Left kidney (tissue), 2 donors: ENCODE measurements around the gene LGALS7. TPM values are rescaled to one million over a fixed set of nuclear protein-coding genes. Genes with fewer than 3 reads are reported as not detected.
"Not testable (repeated sequence)": the region's sequence is repeated elsewhere in the genome, so short reads cannot be mapped to it uniquely, and the experiment has no call there.

Source experiments
- DNase-seq: peaks from one replicate; pipeline ENCODE4 v3.0.0-alpha.2; 2013
- polyA plus RNA-seq: library from polyadenylated mRNA; unstranded; fragments of 120-200 nt; gene quantifications from one replicate; pipeline ENCODE4 v1.2.1, GENCODE V29; 2013; ENCODE audit not compliant: insufficient read length

LGALS7 gene
- polyA plus RNA-seq, 1 donor: 0.70 TPM

DNA sequence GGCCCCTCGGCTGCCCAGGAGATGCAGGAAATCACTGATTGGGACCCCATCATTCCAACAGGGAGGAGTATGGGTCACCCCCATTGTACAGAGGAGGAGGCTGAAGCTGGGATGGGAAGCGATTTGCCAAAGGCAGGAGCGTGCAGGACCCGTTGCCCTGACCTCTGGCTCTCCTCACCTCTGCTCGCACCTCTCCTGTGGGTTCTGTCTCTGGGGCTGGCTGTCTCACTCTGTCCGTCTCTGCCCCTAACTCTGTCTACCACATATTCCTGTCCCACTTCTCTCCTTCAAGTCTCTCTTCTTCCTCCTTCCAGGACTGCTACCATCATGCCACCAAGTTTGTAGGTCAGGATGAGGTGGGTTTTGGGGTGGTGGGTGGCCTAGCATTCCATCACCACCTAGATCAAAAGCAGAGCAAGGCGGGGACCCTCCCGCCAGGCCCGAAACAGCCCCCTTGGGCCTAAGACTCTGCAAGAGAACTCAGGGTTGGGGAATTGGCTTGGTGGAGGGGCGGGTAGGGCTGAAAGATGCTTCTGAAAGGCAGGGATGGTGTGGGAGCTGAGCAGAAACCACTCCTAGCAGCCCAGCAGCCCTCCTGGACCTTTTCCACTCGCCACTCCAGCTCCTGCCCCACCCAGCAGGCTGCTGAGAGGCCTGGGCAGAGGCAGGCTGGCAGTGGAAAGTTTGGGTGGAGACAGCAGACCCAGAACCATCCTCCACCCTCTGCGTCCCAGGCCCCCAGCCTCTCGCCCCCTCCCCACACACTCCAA, 1.0 kb upstream of the LGALS7 start:
- DNase-seq: no peak

DNA sequence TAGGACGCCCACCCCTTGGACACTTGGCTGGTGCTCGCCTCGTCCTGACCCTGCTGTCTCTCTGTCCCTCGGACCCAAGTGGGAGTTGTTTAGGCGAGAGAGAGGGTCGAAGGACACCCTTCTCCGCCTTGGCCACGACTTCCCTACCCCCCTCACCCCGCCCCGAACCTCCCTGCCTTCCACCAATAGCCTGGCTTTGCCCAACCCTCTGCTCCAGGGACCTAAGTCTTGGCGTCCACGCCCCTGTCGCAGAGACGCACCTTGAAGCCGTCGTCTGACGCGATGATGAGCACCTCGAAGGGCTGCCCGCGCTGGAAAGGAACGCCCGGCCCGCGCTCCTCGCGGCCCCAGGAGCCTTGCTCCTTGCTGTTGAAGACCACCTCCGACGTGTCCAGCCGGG, 1.7 kb downstream of the LGALS7 start:
- DNase-seq: not testable (repeated sequence)

DNA sequence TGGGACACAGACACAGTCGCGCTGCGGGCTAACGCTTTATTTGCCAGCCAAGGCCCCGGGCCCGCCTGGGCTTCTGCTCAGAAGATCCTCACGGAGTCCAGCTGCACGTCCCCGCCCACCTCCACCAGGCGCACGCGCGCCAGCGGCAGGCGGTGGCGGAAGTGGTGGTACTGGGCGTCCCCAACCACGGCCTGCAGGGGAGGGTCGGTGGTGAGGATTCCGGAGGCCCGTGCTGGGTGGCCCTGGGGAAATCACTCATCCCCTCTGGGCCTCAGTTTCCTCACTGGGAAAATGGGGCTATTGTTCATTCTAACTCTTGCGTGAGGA, 2.4 kb downstream of the LGALS7 start:
- not testable (repeated sequence) for DNase-seq

DNA sequence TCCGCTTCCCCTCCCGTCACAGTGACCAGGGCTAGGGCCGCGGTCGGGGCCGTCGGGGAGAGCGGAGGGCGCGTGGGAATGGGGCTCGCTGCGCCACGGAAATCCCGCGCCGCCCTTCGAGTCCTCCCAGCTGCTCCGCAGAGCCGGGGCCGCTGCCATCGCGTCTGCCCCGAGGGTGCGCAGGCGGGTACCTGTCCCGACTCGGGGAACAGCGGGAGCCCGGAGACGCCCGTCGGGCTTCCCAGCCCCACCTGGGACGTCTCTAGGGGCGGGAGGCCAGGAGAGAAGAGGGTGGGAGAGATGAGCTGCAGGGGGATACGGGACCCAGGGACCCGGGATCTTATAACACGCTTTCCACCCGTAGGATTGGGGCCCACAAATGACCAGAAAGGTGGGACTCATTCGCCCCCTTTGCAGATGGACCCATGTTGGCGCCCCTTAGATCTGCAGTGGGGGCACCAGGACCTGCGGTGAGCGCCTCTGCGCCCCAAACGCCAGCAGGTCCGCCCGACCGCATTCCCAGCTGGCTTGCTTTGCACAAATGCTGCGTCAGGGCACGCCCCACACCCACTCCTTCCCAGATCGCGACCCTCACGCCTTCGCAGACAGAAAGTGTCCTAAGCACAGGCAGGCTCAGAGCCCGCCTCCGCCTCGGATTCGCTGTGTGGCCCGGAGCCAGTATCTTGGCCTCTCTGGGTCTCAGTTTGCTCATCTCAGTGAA, 2.9 kb downstream of the LGALS7 start:
- DNase-seq: not testable (repeated sequence)

DNA sequence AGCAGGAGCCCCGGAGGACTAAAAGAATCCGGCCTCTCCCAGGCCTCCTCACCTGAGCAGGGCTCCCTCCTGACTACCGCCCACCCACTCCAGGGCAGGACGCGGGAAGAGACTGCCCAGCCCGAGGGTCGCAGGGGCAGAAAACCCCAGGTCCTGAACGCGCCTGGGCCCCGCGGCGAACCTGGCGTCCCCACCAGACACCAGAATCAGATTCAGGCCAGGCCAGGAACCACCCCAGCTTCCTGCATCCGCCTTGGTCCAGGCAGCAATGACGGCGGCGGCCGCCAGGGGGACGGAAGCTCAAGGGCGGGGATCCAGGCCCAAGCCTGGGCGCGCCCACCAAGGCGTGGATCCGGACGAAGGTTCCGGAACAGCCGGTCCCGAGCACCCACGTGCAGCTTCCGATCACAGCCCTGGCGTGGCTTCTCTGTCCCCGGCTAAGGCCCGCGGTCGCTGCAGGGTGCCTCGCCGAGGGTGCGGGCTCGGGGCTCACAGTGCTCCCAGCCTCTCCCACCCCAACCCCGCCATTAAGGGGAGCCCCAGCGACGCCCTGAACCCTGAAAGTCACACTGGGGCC, 3.6 kb downstream of the LGALS7 start:
- peak; percentile 81 for DNase-seq

DNA sequence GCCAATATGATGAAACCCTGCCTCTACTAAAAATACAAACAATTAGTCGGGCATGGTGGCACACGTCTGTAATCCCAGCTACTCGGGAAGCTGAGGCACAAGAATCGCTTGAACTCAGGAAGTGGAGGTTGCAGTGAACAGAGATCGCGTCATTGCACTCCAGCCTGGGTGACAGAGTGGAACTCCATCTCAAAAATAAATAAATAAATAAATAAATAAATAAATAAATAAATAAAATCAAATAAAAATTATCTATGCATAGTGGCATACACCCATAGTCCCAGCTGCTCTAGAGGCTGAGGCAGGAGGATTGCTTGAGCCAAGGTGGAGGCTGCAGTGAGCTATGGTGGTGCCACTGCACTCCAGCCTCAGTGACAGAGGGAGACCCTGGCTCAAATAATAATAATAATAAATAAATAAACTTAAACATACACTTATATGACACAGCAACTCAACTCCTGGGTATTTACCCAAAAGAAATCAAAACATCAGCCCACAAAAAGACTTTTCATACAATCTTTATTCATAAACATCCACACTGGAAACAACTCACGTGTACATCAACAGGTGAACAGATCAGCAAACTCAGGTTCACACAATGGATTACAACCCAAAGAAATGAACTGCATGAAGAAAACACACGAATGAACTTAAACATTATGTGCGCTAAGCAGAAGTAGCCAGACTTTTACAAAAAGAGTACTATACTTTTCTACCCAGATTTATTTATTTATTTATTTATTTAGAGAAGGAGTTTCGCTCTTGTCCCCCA, 6.9 kb downstream of the LGALS7 start:
- DNase-seq: no peak

DNA sequence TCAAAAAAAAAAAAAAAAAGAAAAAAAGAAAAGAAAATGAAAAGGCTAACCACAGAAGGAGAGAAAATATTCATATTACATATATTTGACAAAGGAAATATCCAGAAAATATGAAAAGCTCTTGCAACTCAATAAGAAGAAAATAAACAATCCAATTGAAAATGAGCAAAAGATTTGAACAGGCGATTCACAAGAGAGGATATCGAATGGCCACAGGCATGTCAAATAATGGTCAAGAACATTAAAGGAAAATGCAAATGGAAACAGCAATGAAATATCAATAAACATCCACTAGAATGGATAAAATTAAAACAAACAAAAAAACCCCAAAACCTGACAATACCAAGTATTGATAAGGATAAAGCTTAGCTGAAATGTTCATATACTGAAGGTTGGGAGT, 8.1 kb downstream of the LGALS7 start:
- no peak for DNase-seq

DNA sequence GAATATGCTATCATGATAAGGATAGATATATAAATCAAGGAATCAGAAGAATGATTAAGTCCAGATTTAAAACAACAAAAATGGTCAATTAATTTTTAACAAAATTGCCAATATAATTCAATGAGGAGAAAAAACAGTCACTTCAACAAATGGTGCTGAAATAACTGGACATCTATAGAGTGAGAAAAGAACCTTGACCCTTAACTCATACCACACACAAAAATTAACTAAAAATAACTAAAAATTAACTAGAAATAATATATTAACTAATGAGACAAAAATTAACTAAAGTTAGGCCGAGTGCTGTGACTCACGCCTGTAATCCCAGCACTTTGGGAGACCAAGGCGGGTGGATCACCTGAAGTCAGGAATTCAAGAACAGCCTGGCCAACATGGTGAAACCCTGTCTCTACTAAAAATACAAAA, 9.5 kb downstream of the LGALS7 start:
- DNase-seq: no peak

DNA sequence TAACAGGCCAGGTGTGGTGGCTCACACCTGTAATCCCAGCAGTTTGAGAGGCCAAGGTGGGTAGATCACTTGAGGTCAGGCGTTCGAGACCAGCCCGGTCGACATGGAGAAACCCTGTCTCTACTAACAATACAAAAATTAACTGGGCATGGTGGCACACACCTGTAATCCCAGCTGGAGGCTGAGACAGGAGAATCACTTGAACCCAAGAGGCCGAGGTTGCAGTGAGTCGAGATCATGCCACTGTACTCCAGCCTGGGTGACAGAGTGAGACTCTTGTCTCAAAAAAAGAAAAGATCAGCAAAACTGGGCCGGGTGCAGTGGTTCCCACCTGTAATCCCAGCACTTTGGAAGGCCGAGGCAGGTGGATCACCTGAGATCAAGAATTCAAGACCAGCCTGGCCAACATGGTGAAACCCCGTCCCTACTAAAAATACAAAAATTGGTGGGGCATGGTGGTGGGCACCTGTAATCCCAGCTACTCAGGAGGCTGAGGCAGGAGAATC, 11.4 kb downstream of the LGALS7 start:
- not testable (repeated sequence) for DNase-seq

DNA sequence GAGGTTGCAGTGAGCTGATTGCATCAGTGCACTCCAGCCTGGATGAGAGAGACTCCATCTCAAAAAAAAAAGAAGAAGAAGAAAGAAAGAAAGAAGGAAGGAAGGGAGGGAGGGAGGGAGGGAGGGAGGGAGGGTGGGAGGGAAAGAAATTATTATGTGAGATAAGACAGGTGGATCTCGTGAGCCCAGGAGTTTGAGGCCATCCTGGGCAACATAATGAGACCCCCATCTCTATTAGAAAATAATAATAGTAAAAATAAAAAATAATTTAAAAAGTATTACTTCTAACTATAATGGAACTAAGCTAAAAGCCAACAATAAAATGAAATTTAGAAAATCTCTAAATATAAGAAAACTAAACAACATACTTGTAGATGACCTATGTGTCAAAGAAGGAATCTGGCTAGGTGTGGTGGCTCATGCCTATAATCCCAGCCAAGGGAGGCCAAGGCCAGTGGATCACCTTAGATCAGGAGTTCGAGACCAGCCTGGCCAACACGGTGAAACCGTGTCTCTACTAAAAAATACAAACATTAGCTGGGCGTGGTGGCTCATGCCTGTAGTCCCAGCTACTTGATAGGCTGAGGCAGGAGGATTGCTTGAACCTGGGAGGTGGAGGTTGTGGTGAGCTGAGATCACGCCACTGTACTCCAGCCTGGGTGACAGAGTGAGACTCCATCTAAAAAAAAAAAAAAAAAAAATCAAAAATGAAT, 12.4 kb downstream of the LGALS7 start:
- DNase-seq: not testable (repeated sequence)

DNA sequence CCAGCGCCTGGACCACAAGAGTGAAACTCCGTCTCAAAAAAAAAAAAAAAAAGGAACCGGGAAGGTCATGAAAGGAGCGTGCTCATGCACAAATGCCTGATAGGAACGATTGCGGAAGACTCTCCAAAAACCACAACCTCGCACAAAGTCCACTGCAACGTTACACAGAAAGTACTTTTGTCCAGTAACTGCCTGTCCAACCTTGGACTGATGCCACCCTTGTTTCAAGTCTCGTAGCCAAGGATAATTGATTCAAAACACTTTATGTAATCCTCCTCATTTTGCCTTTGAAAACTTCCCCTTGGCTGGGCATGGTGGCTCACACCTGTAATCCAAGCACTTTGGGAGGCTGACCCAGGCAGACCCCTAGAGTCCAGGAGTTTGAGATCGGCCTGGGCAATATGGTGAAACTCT, 13.7 kb downstream of the LGALS7 start:
- no peak for DNase-seq

DNA sequence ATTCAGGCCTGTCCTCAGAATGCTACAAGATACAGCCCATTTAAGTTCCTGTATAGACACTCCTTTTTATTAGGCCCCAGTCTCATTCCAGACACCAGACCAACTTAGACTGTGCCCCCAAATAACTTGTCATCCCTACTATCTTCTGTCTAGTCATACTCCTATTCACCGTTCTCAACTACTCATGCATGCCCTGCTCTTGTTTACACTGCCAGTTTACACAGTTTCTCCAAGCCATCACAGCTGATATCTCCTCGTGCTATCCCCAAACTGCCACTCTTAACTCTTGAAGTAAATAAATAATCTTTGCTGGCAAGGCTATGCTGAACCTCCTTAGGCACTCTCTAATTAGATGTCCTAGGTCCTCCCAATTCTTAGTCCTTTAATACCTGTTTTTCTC, 19.1 kb downstream of the LGALS7 start:
- DNase-seq: not testable (repeated sequence)

DNA sequence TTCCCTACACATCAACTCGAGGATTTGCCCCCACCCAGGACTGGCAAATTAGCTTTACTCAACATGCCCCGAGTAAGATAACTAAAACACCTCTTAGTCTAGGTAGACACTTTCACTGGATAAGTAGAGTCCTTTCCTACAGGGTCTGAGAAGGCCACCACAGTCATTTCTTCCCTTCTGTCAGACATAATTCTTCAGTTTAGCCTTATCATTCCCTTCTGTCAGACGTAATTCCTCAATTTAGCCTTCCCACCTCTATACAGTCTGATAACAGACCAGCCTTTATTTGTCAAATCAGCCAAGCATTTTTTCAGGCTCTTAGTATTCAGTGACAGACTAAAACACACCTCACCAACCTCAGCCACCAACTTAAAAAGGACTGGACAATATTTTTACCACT, 19.5 kb downstream of the LGALS7 start:
- DNase-seq: not testable (repeated sequence)

DNA sequence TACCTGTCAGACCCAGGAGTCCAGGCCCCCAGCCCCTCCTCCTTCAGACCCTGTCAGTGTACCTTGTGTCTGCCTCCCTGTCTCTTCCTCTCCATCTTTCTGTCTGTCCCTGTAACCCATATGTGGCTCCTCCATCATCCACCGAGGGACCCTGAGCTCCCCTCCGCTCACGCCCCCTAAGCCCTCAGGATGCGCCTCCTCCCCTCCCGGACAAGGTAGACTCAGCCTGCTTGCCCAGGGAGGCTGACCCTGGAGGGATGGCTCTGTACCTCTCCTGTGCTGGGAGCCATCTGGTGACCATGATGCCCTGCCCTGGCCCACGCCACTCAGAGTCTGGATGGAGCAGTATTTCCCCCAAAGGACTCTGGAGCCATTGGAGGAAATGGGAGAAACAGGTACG, 28.0 kb downstream of the LGALS7 start:
- no peak for DNase-seq

DNA sequence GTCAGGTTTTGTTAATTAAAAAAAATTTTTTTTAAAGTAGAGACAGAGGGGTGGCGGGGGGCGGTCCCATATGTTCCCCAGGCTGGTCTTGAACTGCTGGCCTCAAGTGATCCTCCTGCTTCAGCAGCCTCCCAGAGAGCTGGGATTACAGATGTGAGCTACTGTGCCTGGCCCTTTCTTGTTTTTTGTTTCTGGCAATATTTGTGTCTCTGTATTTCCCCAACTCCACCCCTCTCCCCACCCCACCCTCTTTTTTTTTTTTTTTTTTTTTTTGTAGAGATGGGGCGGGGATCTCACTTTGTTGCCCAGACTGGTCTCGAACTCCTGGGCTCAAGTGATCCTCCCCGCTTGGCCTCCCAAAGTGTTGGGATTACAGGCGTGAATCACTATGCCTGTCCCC, 28.4 kb downstream of the LGALS7 start:
- DNase-seq: no peak

DNA sequence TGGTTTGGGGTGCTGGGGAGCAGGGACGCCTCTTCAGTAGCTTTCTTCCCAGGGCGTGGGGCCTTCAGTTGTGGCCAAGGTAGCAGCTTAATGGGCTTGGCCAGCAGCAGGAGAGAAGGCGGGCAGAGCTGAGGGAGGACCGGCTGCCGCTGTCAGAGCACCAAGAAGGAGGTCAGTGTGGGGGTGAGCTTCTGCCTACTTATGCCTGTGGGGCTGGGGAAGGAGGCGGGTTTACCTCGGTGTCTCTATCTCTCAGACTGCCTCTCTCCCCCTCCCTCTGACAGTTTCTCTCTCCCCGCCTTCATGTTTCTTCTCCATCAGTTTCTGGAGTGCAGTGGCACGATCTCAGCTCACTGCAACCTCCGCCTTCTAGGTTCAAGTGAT, 29.0 kb downstream of the LGALS7 start, which contains the start of gene CAPN12:
Gene CAPN12 (minus strand): TSS at position 177 of the 384 bp plus-strand sequence. CDS start 309 bp downstream, outside the sequence.
- no peak for DNase-seq

DNA sequence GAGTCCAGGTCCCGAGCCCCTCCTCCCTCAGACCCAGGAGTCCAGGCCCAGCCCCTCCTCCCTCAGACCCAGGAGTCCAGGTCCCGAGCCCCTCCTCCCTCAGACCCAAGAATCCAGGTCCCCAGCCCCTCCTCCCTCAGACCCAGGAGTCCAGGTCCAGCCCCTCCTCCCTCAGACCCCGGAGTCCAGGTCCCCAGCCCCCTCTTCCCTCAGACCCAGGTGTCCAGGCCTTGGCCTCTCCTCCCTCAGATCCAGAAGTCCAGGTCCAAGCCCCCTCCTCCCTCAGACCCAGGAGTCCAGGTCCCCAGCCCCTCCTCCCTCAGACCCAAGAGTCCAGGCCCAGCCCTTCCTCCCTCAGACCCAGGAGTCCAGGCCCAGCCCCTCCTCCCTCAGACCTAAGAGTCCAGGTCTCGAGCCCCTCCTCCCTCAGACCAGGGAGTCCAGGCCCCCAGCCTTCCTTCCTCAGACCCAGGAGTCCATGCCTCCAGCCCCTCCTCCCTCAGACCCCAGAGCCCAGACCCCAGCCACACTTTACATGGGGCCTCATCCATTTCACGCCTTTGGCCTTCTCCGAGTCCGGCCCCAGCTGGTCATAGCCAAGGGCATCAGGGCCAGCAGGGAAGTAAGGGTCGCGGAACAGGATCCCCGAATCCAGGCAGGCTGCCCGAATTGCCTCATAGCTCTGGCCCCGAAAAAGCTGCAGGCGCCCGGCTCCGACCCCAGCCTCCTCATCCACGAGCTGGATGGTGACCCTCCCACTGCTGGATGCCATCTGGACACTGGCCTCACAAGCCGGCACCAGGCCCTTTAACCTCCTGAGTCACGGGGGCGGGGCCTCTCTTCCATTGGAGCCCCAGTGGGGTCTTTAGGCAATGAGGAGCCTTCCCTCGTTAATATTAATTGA, 29.7 kb downstream of the LGALS7 start:
- no peak for DNase-seq

DNA sequence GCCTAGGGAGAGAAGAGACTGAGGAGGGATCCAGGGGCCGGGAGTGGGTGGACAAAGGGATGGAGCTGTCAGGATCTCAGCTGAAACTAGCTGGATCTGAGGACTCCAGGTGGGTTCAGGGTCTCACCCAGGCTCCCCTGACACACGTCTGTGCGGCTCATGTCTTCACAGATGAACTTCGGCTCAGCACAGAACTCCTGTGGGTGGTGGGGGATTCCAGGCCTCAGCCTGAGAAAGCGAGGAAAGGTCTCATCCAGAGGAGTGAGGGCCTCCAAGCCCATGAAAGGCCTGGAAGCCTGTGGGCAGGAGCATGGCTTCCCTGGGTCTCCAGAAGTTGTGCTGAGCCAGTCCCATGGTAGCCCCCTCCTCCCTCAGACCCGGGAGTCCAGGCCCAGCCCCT, 30.4 kb downstream of the LGALS7 start:
- DNase-seq: no peak

DNA sequence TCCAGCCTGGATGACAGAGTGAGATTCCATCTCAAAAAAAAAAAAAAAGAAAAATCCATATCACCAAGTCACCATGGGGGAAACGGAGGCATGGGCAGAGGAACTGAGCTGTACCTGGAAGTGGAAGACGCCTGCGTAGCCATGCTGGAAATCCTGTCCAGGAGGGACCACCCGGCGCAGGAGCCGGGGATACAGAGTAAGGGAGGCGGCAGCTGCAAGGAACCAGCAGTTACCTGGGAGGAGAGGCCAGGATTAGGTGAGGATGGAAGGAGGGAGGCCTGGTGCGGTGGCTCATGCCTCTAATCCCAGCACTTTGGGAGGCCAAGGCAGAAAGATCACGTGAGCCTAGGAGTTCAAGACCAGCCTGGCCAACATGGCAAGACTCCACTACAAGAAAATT, 31.0 kb downstream of the LGALS7 start:
- DNase-seq: no peak

DNA sequence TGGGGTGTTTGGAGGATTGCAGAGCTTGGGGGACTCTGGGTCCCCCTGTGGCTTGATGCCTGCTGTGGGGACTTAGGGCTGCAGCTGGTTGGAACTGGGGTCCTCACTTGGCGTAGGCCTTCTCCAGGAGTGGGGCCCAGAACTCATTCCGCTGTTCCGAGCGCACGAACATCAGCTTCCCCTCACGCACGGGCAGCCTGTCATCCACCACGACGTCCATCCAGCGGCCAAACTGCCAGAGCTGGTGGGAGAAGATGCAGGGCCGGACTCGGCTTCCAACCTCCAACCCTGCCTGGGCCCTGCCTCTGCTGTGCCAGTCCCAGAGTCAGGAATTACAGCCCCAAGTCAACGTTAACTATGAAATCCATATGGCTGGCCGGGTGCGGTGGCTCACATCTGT, 31.6 kb downstream of the LGALS7 start:
- DNase-seq: no peak

DNA sequence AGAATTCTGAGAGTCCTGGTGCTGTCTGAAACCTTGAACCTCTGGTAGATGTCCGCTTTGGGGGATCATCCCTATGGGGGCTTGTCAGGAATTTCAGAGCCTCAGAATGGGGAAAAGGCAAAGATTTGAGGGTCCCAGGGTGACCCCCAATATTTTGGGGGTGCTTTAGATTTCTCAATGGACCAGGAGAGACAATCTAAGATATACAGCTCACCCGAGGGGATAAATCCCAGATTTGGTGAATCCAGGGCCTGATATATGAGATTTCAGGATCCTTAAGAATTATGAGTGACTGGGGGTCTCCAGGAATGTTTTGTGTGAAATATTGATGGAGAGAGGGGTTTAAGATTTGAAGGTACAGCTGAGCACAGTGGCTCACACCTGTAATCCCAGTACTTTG, 32.4 kb downstream of the LGALS7 start:
- no peak for DNase-seq
